Measurements from ENCODE around the gene FAM3A. TPM values are rescaled to one million over a fixed set of nuclear protein-coding genes. Genes with fewer than 3 reads are reported as not detected.
"Not testable (repeated sequence)": the region's sequence is repeated elsewhere in the genome, so short reads cannot be mapped to it uniquely, and the experiment has no call there.

The FAM3A gene
- total RNA-seq, 5 donors from 2014 or later (not counting 1 experiment from before 2014, with no cell fraction given) = 33.9 to 67.6 (median 57.8) TPM

GRCh38 chrX:154507673-154508383 is 8.2 kb downstream of the FAM3A start:
- H3K27me3 Mint-ChIP-seq = peaks cover 0 to 3% of the 10 kb centered on the region in 2 donors
- POLR2A ChIA-PET = interaction anchor here in 1 of 2 donors (0.7 kb wide), 1 partner anchor 291 kb away, joined by 4 read pairs; no protein-coding TSS in a partner anchor
- Histone ChIP-seq H3K4me3 (ENCODE audit: control insufficient read depth in 1 of 2, extremely low read depth in 1 of 2, low read length in 1 of 2) (no peak overlapping the region), H3K4me1 (ENCODE audit: control insufficient read depth in 1 of 2, extremely low read depth in 1 of 2, insufficient read depth in 2 of 2, low read length in 2 of 2) (peaks cover 0 to 18% of the 10 kb centered on the region in 2 experiments), H3K36me3 (ENCODE audit: control insufficient read depth in 2 of 2, extremely low read depth in 1 of 2, insufficient read depth in 1 of 2, low read length in 1 of 2) (peaks cover 4 to 27% of the 10 kb centered on the region in 2 donors), H3K27me3 (replicated peaks in 1 of 2; ENCODE audit: control insufficient read depth in 2 of 2, extremely low read depth in 1 of 2, insufficient read depth in 2 of 2, low read length in 1 of 2) (no peaks in the 10 kb centered on the region), H3K9me3 (no peaks in the 10 kb centered on the region), H3K27ac (ENCODE audit: low read length) (no peak overlapping the region)
- H3K36me3 Mint-ChIP-seq = peaks cover 16% of the 10 kb centered on the region
- no peak overlapping the region for H3K27ac Mint-ChIP-seq
- 84% methylated on average over 6 of the region's 24 CpGs for WGBS (ENCODE audit: insufficient coverage)
- H3K4me1 Mint-ChIP-seq = peaks cover 13 to 17% (median 15%) of the 10 kb centered on the region in 3 donors
- H3K4me3 Mint-ChIP-seq = no peak overlapping the region
- CTCF ChIA-PET = no interaction called here
- peaks cover 0 to 2% (median 0%) of the 10 kb centered on the region in 3 donors for H3K9me3 Mint-ChIP-seq
- no peak for ATAC-seq (replicated peaks in 1 of 4)
- no peak for DNase-seq

GRCh38 chrX:154506483-154507332 is 9.3 kb downstream of the FAM3A start:
- Histone ChIP-seq H3K4me1 (ENCODE audit: control insufficient read depth in 1 of 2, extremely low read depth in 1 of 2, insufficient read depth in 2 of 2, low read length in 2 of 2) (peaks cover 0 to 9% of the 10 kb centered on the region in 2 experiments), H3K27me3 (replicated peaks in 1 of 2; ENCODE audit: control insufficient read depth in 2 of 2, extremely low read depth in 1 of 2, insufficient read depth in 2 of 2, low read length in 1 of 2) (no peaks in the 10 kb centered on the region), H3K36me3 (ENCODE audit: control insufficient read depth in 2 of 2, extremely low read depth in 1 of 2, insufficient read depth in 1 of 2, low read length in 1 of 2) (peaks cover 4 to 27% of the 10 kb centered on the region in 2 donors), H3K9me3 (no peaks in the 10 kb centered on the region), H3K4me3 (ENCODE audit: control insufficient read depth in 1 of 2, extremely low read depth in 1 of 2, low read length in 1 of 2) (no peak overlapping the region), H3K27ac (ENCODE audit: low read length) (no peak overlapping the region)
- Mint-ChIP-seq H3K27me3 (peaks cover 0 to 3% of the 10 kb centered on the region in 2 donors), H3K4me1 (peaks cover 9 to 12% (median 12%) of the 10 kb centered on the region in 3 donors), H3K9me3 (peaks cover 0 to 2% (median 0%) of the 10 kb centered on the region in 3 donors), H3K36me3 (peaks cover 16% of the 10 kb centered on the region), H3K27ac (no peak overlapping the region), H3K4me3 (no peak overlapping the region)
- ATAC-seq (replicated peaks in 1 of 4) (no peak), DNase-seq (no peak)
- ChIA-PET CTCF (no interaction called here), POLR2A (no interaction called here)
- 95% methylated on average over 11 of the region's 37 CpGs for WGBS (ENCODE audit: insufficient coverage)

DNA sequence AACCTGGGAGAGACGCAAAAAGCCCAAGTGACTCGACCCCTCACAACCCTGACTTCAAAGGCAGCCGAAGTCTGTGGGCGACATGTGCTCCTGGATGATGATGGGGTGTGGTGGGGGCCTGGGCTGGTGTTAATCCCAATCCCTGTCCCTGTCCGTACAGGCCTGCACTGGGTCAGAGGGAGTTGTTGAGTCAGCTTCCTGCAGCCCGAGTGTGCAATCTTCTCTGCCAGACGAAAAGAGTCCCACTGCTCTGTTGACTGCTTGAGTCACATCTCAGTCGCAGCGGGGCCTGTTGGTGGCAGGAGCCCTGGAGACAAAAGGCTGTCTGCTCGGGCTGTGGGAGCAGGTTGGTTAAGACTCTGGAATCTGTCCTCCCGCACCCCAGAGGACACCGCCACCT is 10.3 kb downstream of the FAM3A start:
- DNase-seq = no peak
- ChIA-PET POLR2A (no interaction called here), CTCF (no interaction called here)
- Histone ChIP-seq H3K27me3 (replicated peaks in 1 of 2; ENCODE audit: control insufficient read depth in 2 of 2, extremely low read depth in 1 of 2, insufficient read depth in 2 of 2, low read length in 1 of 2) (no peaks in the 10 kb centered on the region), H3K4me1 (ENCODE audit: control insufficient read depth in 1 of 2, extremely low read depth in 1 of 2, insufficient read depth in 2 of 2, low read length in 2 of 2) (no peaks in the 10 kb centered on the region), H3K27ac (ENCODE audit: low read length) (no peak overlapping the region), H3K36me3 (ENCODE audit: control insufficient read depth in 2 of 2, extremely low read depth in 1 of 2, insufficient read depth in 1 of 2, low read length in 1 of 2) (peaks cover 4 to 27% of the 10 kb centered on the region in 2 donors), H3K4me3 (ENCODE audit: control insufficient read depth in 1 of 2, extremely low read depth in 1 of 2, low read length in 1 of 2) (no peak overlapping the region), H3K9me3 (no peaks in the 10 kb centered on the region)
- Mint-ChIP-seq H3K36me3 (peaks cover 16% of the 10 kb centered on the region), H3K4me3 (no peak overlapping the region), H3K9me3 (peaks cover 0 to 2% (median 0%) of the 10 kb centered on the region in 3 donors), H3K4me1 (peaks cover under 1 to 2% (median 2%) of the 10 kb centered on the region in 3 donors), H3K27me3 (peaks cover 0 to 3% of the 10 kb centered on the region in 2 donors), H3K27ac (peak overlapping the region in 1 of 2 donors; percentile 16)
- 94% methylated on average over 7 of the region's 12 CpGs for WGBS (ENCODE audit: insufficient coverage)
- ATAC-seq (replicated peaks in 1 of 4) = no peak

DNA sequence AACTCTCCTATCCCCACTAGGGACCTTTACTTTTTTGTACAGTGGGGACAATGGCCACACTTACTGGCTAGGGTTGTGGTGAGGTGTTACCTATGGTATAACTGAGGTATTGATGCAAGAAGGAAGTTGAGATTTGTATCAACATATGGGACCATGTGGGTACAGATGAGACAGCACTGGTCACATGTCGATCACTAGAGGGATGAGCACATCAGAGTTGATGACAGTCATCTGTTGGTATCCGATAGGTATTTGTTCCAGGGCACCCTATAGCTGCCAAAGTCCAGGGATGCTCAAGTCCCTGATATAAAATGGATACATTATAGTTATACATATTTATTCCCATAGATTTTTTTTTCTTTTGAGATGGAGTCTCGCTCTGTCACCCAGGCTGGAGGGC is 13.0 kb downstream of the FAM3A start:
- Mint-ChIP-seq H3K36me3 (peaks cover 3% of the 10 kb centered on the region), H3K27me3 (no peaks in the 10 kb centered on the region), H3K27ac (no peak overlapping the region), H3K4me3 (no peak overlapping the region), H3K4me1 (no peaks in the 10 kb centered on the region), H3K9me3 (no peaks in the 10 kb centered on the region)
- no peaks in the 10 kb centered on the region for H3K27me3 ChIP-seq (replicated peaks in 1 of 2; ENCODE audit: control insufficient read depth in 2 of 2, extremely low read depth in 1 of 2, insufficient read depth in 2 of 2, low read length in 1 of 2)
- H3K4me1 ChIP-seq (ENCODE audit: control insufficient read depth in 1 of 2, extremely low read depth in 1 of 2, insufficient read depth in 2 of 2, low read length in 2 of 2) = no peaks in the 10 kb centered on the region
- H3K36me3 ChIP-seq (ENCODE audit: control insufficient read depth in 2 of 2, extremely low read depth in 1 of 2, insufficient read depth in 1 of 2, low read length in 1 of 2) = peaks cover 0 to 17% of the 10 kb centered on the region in 2 donors
- DNase-seq = no peak
- no peak overlapping the region for H3K4me3 ChIP-seq (ENCODE audit: control insufficient read depth in 1 of 2, extremely low read depth in 1 of 2, low read length in 1 of 2)
- CTCF ChIA-PET = no interaction called here
- no CpG with 5 or more reads among the region's 3 CpGs for WGBS (ENCODE audit: insufficient coverage)
- no peak for ATAC-seq (replicated peaks in 1 of 4)
- H3K27ac ChIP-seq (ENCODE audit: low read length) = no peak overlapping the region
- POLR2A ChIA-PET = interaction anchor here in 1 of 2 donors (0.7 kb wide), 1 partner anchor 53 kb away, joined by 7 read pairs; no protein-coding TSS in a partner anchor
- H3K9me3 ChIP-seq = no peaks in the 10 kb centered on the region

DNA sequence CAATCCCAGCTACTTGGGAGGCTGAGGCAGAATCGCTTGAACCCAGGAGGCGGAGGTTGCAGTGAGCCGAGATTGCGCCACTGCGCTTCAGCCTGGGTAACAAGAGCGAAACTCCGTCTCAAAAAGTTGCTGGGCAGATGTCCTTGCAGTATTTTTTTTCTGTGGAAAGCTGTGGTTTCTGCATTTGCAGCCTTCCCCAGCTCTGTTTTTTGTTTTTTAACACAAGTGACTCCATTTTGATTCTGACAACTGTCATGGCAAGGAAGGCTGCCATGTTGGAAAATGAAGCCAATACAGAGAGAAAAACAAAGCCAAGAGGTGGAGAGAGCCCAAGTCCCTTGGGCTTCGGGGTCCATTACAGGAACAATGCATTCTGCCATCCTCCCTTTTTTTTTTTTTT is 13.9 kb downstream of the FAM3A start:
- H3K4me1 ChIP-seq (ENCODE audit: control insufficient read depth in 1 of 2, extremely low read depth in 1 of 2, insufficient read depth in 2 of 2, low read length in 2 of 2) = no peaks in the 10 kb centered on the region
- H3K36me3 ChIP-seq (ENCODE audit: control insufficient read depth in 2 of 2, extremely low read depth in 1 of 2, insufficient read depth in 1 of 2, low read length in 1 of 2) = peaks cover 0 to 14% of the 10 kb centered on the region in 2 donors
- H3K27ac Mint-ChIP-seq = no peak overlapping the region
- H3K4me1 Mint-ChIP-seq = no peaks in the 10 kb centered on the region
- ATAC-seq (replicated peaks in 1 of 4) (no peak), DNase-seq (no peak)
- no peaks in the 10 kb centered on the region for H3K27me3 Mint-ChIP-seq
- ChIA-PET POLR2A (interaction anchor here in 1 of 2 donors (0.7 kb wide), 1 partner anchor 52 kb away, joined by 7 read pairs; no protein-coding TSS in a partner anchor), CTCF (interaction anchor here in 1 of 2 donors (0.6 kb wide), 1 partner anchor 35 kb away, joined by 3 read pairs; no protein-coding TSS in a partner anchor)
- H3K4me3 ChIP-seq (ENCODE audit: control insufficient read depth in 1 of 2, extremely low read depth in 1 of 2, low read length in 1 of 2) = no peak overlapping the region
- H3K27ac ChIP-seq (ENCODE audit: low read length) = no peak overlapping the region
- WGBS (ENCODE audit: insufficient coverage) = 98% methylated on average over 6 of the region's 8 CpGs
- H3K27me3 ChIP-seq (replicated peaks in 1 of 2; ENCODE audit: control insufficient read depth in 2 of 2, extremely low read depth in 1 of 2, insufficient read depth in 2 of 2, low read length in 1 of 2) = no peaks in the 10 kb centered on the region
- no peaks in the 10 kb centered on the region for H3K9me3 ChIP-seq
- H3K36me3 Mint-ChIP-seq = peaks cover 3% of the 10 kb centered on the region
- H3K9me3 Mint-ChIP-seq = no peaks in the 10 kb centered on the region
- H3K4me3 Mint-ChIP-seq = no peak overlapping the region

DNA sequence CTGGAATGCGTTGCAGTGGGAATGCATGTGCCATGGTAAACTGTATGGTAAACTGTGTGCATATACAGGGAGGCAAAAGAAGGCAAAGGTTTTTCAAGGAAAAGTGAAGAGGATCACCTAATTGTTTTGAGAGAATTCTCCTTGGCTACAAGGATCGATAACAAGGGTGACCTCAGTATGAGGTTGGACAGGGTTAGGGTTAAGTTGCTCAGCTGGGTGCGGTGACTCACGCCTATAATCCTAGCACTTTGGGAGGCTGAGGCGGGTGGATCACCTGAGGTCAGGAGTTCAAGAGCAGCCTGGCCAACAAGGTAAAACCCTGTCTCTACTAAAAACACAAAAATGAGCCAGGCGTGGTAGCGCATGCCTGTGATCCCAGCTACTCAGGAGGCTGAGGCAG is 14.6 kb downstream of the FAM3A start:
- H3K36me3 Mint-ChIP-seq; H3K4me1 Mint-ChIP-seq; POLR2A ChIA-PET; ATAC-seq (replicated peaks in 1 of 4); H3K27ac ChIP-seq (ENCODE audit: low read length); H3K9me3 Mint-ChIP-seq; DNase-seq; H3K4me1 ChIP-seq (ENCODE audit: control insufficient read depth in 1 of 2, extremely low read depth in 1 of 2, insufficient read depth in 2 of 2, low read length in 2 of 2); H3K9me3 ChIP-seq; H3K27ac Mint-ChIP-seq; H3K4me3 Mint-ChIP-seq; H3K27me3 Mint-ChIP-seq; H3K4me3 ChIP-seq (ENCODE audit: control insufficient read depth in 1 of 2, extremely low read depth in 1 of 2, low read length in 1 of 2); H3K27me3 ChIP-seq (replicated peaks in 1 of 2; ENCODE audit: control insufficient read depth in 2 of 2, extremely low read depth in 1 of 2, insufficient read depth in 2 of 2, low read length in 1 of 2): not testable (repeated sequence)
- CTCF ChIA-PET = interaction anchor here in 1 of 2 donors (0.6 kb wide), 1 partner anchor 35 kb away, joined by 3 read pairs; no protein-coding TSS in a partner anchor
- H3K36me3 ChIP-seq (ENCODE audit: control insufficient read depth in 2 of 2, extremely low read depth in 1 of 2, insufficient read depth in 1 of 2, low read length in 1 of 2) = peaks cover 0 to 11% of the 10 kb centered on the region in 2 donors
- no CpG with 5 or more reads among the region's 7 CpGs for WGBS (ENCODE audit: insufficient coverage)
